ENCODE measurements around the gene ANKRD33B.

DNA sequence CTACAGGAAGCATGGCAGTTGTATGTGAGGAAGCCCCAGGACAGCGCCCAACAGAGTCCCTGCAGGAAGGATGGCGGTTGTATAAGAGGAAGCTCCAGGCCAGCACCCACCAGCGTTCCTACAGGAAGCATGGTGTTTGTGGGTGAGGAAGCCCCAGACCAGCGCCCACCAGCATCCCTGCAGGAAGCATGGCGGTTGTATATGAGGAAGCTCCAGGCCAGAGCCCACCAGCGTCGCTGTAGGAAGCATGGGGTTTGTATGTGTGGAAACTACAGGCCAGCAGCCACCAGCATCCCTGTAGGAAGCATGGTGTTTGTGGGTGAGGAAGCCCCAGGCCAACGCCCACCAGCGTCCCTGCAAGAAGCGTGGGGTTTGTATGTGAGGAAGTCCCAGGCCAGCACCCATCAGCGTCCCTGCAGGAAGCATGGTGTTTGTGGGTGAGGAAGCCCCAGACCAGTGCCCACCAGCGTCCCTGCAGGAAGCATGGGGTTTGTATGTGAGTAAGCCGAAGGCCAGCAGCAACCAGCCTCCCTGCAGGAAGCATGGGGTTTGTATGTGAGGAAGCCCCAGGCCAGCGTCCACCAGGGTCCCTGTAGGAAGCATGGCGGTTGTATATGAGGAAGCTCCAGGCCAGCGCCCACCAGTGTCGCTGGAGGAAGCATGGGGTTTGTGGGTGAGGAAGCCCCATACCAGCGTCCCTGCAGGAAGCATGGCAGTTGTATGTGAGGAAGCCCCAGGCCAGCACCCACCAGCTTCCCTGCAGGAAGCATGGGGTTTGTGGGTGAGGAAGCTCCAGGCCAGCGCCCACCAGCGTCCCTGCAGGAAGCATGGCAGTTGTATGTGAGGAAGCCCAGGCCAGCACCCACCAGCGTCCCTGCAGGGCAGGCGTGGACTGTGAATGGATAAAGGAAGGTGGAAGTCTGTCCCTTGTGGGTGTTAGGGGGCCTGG is 118.1 kb downstream of the ANKRD33B start:
- TF ChIP-seq, protein P1, sequence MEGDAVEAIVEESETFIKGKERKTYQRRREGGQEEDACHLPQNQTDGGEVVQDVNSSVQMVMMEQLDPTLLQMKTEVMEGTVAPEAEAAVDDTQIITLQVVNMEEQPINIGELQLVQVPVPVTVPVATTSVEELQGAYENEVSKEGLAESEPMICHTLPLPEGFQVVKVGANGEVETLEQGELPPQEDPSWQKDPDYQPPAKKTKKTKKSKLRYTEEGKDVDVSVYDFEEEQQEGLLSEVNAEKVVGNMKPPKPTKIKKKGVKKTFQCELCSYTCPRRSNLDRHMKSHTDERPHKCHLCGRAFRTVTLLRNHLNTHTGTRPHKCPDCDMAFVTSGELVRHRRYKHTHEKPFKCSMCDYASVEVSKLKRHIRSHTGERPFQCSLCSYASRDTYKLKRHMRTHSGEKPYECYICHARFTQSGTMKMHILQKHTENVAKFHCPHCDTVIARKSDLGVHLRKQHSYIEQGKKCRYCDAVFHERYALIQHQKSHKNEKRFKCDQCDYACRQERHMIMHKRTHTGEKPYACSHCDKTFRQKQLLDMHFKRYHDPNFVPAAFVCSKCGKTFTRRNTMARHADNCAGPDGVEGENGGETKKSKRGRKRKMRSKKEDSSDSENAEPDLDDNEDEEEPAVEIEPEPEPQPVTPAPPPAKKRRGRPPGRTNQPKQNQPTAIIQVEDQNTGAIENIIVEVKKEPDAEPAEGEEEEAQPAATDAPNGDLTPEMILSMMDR (IDR thresholded peaks at IDR 0.05): no peak
- TF ChIP-seq EP300 (IDR thresholded peaks at IDR 0.05) (no peak), POLR2A (IDR thresholded peaks at IDR 0.05) (no peak)

Measured in upper lobe of left lung (tissue), 4 donors.